ENCODE results near the gene PIGV.
"Not testable (repeated sequence)": the region's sequence is repeated elsewhere in the genome, so short reads cannot be mapped to it uniquely, and the experiment has no call there.

PIGV gene

DNA sequence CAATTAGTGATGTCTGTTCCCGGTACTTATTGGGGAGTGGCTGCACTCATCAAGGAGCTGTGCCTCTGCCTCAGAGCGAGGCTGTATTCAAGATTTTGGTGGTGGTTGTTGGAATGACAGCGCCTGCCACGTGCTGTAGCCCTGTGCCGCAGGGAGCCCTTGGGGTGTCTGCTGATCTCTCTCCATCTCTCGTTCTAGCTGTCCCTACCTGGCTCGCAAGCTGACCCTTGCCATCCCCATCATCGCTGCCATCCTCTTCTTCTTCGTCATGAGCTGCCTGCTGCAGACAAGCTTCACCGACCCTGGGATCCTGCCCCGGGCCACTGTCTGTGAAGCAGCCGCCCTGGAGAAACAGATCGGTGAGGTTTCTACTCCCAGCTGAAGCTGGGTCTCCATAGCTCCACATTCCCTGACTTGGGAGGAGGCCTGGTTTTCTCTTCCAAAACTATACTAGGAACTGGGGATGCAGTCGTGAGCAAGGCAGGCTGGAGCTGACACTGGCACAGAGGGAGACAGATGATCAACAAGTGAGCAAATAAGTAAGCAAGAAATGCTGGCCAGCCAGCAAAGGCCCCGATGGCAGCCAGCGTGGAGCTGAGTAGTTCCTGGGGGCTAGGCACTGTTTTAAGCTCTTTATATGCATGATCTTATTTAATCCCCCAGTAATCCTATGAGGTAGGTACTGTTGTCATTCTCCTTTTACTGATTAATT lies 44.7 kb downstream of the PIGV start:
- DNase-seq (ENCODE audit: low spot score) = no peak

DNA sequence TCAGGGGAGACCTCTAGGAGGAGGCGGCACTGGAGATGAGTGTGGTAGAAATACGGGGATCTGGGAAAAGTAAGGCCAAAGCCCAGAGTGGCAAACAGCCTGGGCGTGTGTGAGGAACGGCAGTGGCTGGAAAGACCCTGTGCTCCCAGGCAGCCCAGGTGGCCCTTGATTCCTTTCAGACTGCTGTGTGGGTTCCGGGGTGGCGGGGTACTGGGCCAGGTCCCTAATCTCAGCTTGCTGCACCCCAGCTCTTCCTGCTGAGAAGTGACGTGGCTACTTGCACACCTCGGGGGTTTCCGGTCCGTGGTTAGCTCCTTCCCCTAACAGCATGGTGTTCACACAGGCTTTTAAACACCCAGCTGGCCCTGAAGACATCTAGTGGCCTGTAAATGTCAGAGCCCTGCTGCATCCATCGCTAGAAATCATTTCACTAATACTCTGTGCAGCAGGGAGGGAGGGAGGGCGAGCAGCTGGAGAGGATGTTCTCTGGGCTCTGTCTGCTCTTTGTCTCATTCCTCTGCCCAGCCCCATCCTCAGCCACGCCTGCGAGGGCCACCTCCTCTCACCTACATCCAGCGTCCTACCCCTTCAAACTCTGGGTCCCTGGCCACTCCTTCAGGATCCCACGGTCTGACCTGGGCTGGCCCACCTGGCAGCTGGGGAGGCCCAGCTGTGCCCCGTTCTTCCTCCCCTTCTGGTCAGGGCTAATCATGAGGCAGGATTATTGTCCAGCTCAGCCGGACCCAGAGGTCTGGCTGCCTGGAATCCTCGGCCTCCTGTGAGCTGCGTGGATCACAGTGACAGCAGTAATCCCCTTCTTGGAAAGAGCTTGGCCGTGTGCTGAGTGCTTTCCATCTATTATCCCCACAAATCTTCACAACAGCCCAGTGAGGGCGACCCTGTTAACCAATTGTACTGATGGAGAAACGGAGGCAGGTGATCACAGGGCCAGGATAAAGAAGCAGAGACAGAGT lies 46.0 kb downstream of the PIGV start:
- DNase-seq (ENCODE audit: low spot score) = no peak

DNA sequence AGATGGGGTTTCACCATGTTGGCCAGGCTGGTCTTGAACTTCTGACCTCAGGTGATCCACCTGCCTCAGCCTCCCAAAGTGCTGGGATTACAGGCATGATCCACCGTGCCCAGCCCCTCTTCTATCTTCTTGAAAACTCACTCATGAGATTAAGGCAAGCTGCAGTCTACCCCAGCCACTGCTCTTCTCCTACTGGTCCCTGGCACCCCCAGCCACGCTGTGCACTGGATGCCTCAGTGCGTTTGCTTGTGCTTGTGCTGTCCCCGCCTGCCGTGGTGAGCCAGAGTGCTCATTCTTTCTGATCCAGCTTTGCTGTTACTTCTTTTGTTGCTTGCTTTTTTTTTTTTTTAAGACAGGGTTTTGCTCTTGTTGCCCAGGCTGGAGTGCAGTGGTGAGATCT lies 49.9 kb downstream of the PIGV start:
- DNase-seq (ENCODE audit: low spot score) = not testable (repeated sequence)

DNA sequence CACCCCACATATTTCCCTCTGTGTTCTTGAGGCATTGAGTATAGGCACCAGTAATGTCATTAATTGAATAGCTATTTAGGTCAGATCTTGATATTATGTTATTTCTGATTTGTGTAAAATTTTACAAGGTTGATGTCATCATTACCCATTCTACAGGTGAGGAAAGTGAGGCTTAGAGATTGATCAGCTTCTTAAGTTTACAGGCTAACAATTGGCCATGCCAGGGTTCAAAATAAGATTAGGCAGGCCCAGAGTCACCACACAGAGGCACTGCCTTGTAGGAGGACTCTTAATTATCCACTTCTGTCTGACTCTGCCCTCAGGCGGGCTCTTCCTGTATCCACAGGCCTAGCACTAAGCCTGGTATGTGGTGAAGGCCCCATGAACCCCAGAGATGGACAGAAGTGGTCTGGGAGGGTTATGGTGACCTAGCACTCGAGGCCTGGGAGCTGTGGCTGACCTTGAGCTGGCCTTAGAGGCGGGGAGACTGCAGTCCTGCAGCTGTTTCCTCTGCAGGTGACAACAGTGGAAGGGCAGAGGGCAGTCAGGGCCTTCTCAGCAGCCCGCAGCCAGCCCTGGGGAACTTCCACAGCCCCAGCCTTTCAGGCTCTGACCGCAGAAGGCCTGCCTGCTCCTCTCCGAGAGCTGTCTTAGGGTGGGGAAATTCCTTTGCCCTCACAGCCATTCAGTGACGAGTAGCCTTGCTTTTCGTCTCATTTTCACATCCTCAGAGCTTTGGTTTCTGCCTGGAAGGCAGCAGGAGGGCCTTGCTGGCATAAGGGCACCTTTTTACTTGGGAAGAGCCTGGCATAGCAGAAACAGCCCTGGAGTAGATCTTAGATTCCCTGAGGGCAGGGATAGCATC lies 51.0 kb downstream of the PIGV start:
- no peak for DNase-seq (ENCODE audit: low spot score)

DNA sequence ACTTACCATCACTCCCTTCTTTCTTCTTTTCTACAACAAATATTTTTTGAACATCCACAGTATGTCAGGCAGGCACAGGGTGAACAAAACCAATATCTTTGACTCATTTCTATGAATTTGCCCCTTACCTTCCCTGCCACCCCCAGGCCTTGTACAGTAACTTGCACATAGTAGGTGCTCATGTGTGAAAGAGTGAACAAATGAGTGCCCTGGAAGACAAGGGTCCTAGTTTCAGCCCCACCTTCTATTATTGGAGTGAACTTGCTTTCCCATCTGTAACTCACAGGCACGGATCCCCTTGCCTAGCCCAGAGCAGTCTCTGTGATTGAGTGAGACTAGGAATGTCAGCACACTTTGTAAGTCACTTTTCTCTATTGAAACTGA lies 51.6 kb downstream of the PIGV start:
- no peak for DNase-seq (ENCODE audit: low spot score)

DNA sequence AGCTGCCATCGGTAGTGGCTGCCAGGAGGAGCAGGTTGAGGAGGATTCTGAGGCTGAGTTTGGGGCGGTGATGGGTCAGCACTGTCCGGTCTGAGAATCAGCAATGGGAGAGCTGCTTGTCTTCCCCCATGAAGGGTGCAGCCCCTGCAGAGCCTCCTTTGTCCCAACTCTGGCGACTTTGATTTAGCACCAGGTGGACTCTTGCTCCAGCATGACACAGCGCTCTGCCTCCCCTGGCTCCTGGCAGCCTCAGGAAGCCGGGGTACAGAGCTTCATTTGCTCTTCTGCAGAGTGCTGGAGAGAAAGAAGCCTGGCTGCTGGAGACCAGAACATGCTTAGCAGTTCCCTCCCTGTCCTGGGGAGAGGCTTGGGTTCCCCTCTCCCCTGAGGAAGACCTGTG lies 52.0 kb downstream of the PIGV start:
- no peak for DNase-seq (ENCODE audit: low spot score)

DNA sequence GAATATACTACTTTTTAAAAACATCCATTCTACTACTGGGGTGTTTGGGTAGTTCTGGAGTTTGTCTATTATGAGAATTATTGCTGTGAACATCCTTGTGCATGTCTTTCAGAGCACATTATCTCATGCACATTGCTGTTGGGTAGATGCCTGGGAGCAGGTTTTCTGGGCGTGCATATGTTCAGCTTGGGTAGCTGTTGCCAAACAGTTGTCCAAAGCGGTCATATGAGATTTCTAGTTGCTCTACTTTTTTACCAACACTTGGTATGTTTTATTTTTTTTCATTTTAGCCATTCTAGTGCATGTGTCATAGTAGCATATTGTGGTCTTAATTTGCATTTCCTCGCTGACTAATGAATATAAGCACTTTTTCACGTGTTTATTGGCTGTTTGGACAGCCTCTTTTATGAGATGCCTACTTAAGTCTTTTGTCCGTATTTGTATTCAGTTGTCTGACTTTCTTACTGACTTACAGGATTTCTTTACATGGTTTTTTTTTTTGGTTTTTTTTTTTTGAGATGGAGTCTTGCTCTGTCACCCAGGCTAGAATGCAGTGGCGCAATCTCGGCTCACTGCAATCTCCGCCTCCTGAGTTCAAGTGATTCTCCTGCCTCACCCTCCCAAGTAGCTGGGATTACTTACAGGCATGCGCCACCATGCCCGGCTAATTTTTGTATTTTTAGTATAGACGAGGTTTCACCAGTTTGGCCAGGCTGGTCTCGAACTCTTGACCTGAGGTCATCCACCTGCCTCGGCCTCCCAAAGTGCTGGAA lies 56.9 kb downstream of the PIGV start:
- no peak for DNase-seq (ENCODE audit: low spot score)

DNA sequence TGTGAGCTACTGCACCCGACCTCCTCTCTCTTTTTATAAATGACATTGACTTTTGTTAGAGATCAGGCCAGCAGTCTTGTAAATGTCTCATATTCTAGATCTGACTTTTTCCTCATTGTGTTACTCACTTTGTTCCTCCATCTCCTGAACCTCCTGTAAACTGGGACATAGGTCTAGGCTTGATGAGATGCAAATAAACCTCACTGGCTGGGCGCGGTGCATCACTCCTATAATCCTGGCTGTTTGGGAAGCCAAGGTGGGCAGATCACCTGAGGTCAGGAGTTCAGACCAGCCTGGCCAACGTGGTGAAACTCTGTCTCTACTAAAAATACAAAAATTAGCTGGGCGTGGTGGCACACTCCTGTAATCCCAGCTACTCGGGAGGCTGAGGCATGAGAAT lies 60.1 kb downstream of the PIGV start:
- not testable (repeated sequence) for DNase-seq (ENCODE audit: low spot score)
